Smooth muscle cell (in vitro differentiated cells): ENCODE results near the gene FAM163A. TPM values are rescaled to one million over a fixed set of nuclear protein-coding genes. Genes with fewer than 3 reads are reported as not detected.

ENCODE experiments used
- DNase-seq: peaks from one replicate; lab custom pipeline; 2025; ENCODE audit not compliant: unreplicated experiment; lab: John Stamatoyannopoulos, UW
- H2AFZ ChIP-seq: fragments of 200-600 bp; sonication (generic); 2 replicates; pipeline ENCODE4 v1.6.0; 2016; ENCODE audit warnings: antibody characterized with exemption, low read depth, mild to moderate bottlenecking
- H3F3A ChIP-seq: fragments of 200-600 bp; sonication (generic); 2 replicates; pipeline ENCODE4 v1.6.0; 2017; ENCODE audit warnings: antibody characterized with exemption, low read depth
- H3K27ac ChIP-seq: fragments of 200-600 bp; sonication (generic); 2 replicates; pipeline ENCODE4 v1.5.1; 2016; ENCODE audit warnings: low read depth, mild to moderate bottlenecking
- H3K27me3 ChIP-seq: fragments of 200-600 bp; sonication (generic); 2 replicates; pipeline ENCODE4 v1.6.1; 2016; ENCODE audit warnings: low read depth, mild to moderate bottlenecking
- H3K36me3 ChIP-seq: fragments of 200-600 bp; sonication (generic); 2 replicates; pipeline ENCODE4 v1.5.1; 2016; ENCODE audit warnings: low read depth
- H3K4me1 ChIP-seq: fragments of 200-600 bp; sonication (generic); 2 replicates; pipeline ENCODE4 v1.5.1; 2016; ENCODE audit warnings: low read depth
- H3K4me2 ChIP-seq: fragments of 200-600 bp; sonication (generic); 2 replicates; pipeline ENCODE4 v1.6.0; 2016; ENCODE audit warnings: mild to moderate bottlenecking
- H3K4me3 ChIP-seq: fragments of 200-600 bp; sonication (generic); 2 replicates; pipeline ENCODE4 v1.5.1; 2016; ENCODE audit warnings: mild to moderate bottlenecking
- H3K79me2 ChIP-seq: fragments of 200-600 bp; sonication (generic); 2 replicates; pipeline ENCODE4 v1.6.0; 2016; ENCODE audit warnings: low read depth, mild to moderate bottlenecking
- H3K9ac ChIP-seq: fragments of 200-600 bp; sonication (generic); 2 replicates; pipeline ENCODE4 v1.6.0; 2016; ENCODE audit warnings: low read depth
- H3K9me3 ChIP-seq: fragments of 200-600 bp; sonication (generic); replicated peaks from 2 replicates; pipeline ENCODE4 v1.5.1; 2016; ENCODE audit warnings: low read depth
- H4K20me1 ChIP-seq: fragments of 200-600 bp; sonication (generic); 2 replicates; pipeline ENCODE4 v1.6.0; 2016; ENCODE audit warnings: low read depth
- WGBS: methylation state at CpG from one replicate; pipeline ENCODE4 v1.1.7; 2016; ENCODE audit warnings: low lambda C conversion rate; 5-methylcytosine and 5-hydroxymethylcytosine counted together
- polyA plus RNA-seq: library from polyadenylated mRNA; unstranded; fragments of >200 nt; fragmentation: Nextera tagmentation; extraction: Ambion mirVana; gene quantifications from 2 replicates; pipeline ENCODE4 v1.2.1, GENCODE V29; 2016
- total RNA-seq: library from RNA; depleted of rRNA; stranded (reverse); fragments of >200 nt; gene quantifications from 2 replicates; pipeline ENCODE4 v1.2.3, GENCODE V29; 2014
- TF ChIP-seq, protein P1 (sequence below): fragments of 200-600 bp; sonication (generic); IDR thresholded peaks from 2 replicates; pipeline ENCODE4 v1.5.1; 2017; ENCODE audit warnings: borderline replicate concordance, mild to moderate bottlenecking, antibody characterized with exemption; ENCODE audit not compliant: insufficient read depth, poor library complexity, severe bottlenecking

The FAM163A gene
- total and polyA plus RNA-seq, 2 experiments from 2014 or later, result not detected

DNA sequence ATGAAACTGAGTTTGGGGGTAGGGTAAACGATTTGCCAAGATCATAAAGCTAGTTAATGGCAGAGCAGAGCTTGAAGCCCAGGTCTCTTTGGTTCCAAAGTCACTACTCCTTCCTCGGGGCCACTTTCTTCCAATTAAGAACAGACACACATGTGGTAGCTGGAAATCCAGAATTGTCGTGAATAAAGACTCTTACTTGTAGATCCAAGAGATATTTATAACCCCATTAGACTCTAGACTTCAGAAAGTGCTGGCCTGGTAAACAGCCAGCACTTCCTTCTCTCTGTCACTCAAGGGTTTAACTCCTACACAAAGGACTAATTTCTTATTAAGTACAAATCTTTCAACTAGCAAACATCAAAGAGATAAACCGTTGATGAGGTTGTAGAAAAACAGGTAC, 2.7 kb downstream of the FAM163A start:
- Histone ChIP-seq H3K27ac (no peak overlapping the region), H3K4me3 (no peak overlapping the region), H3K9me3 (no peaks in the 10 kb centered on the region), H3K27me3 (peaks cover 88% of the 10 kb centered on the region), H2AFZ (no peak overlapping the region), H3K36me3 (no peaks in the 10 kb centered on the region), H3K4me2 (no peak overlapping the region), H4K20me1 (no peaks in the 10 kb centered on the region), H3F3A (no peaks in the 10 kb centered on the region), H3K9ac (no peak overlapping the region), H3K4me1 (peaks cover 19% of the 10 kb centered on the region), H3K79me2 (no peaks in the 10 kb centered on the region)
- 68% methylated on average over 4 of the region's 4 CpGs for WGBS
- no peak for DNase-seq
- TF ChIP-seq, protein P1, sequence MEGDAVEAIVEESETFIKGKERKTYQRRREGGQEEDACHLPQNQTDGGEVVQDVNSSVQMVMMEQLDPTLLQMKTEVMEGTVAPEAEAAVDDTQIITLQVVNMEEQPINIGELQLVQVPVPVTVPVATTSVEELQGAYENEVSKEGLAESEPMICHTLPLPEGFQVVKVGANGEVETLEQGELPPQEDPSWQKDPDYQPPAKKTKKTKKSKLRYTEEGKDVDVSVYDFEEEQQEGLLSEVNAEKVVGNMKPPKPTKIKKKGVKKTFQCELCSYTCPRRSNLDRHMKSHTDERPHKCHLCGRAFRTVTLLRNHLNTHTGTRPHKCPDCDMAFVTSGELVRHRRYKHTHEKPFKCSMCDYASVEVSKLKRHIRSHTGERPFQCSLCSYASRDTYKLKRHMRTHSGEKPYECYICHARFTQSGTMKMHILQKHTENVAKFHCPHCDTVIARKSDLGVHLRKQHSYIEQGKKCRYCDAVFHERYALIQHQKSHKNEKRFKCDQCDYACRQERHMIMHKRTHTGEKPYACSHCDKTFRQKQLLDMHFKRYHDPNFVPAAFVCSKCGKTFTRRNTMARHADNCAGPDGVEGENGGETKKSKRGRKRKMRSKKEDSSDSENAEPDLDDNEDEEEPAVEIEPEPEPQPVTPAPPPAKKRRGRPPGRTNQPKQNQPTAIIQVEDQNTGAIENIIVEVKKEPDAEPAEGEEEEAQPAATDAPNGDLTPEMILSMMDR, result no peak

DNA sequence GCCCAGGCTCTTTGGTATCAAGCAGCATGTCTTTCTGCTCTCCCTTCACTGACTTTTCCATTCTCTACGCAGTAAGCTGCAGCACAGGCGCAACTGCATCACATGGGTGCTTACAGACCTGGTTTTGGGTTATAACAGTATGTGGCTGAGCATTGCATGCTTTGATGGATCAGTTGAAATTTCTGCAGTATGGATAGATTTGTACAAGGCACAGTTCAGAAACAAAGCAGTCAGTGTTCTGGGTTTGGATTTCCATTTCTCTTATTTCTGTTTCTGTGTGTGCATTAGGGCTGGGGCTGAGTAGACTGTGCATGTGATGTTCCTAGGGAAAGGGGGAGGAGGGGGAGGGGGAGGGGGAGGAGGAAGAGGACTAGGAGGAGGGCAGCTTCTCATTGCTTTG, 4.5 kb downstream of the FAM163A start:
- no peaks in the 10 kb centered on the region for H3K36me3 ChIP-seq
- peaks cover 69% of the 10 kb centered on the region for H3K27me3 ChIP-seq
- no peak for DNase-seq
- no peak overlapping the region for H2AFZ ChIP-seq
- WGBS, result 82% methylated on average over 2 of the region's 2 CpGs
- H4K20me1 ChIP-seq, result no peaks in the 10 kb centered on the region
- no peak overlapping the region for H3K9ac ChIP-seq
- no peaks in the 10 kb centered on the region for H3F3A ChIP-seq
- no peak overlapping the region for H3K4me2 ChIP-seq
- no peak overlapping the region for H3K27ac ChIP-seq
- H3K79me2 ChIP-seq, result no peaks in the 10 kb centered on the region
- TF ChIP-seq, protein P1, result no peak
- no peak overlapping the region for H3K4me3 ChIP-seq
- peaks cover 19% of the 10 kb centered on the region for H3K4me1 ChIP-seq
- H3K9me3 ChIP-seq, result no peaks in the 10 kb centered on the region

DNA sequence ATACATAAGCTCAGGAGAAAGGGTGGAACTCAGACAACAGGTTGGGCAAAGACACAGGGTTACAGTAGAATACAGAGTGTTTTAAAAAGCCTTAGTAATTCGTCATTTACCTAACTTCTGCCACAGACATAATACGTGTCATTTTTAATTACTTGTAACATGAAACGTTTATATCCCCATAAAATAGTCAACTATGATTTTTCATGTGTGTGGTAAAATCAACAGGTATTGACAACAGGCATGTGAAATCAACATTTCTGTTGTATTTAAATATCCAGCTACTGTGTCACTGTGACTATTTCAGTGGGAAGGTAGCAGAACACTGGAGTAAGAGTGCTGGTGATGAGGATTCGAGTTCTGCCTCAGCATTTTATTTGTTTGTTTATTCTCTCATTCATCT, 5.7 kb downstream of the FAM163A start:
- Histone ChIP-seq H3K4me2 (no peak overlapping the region), H3K4me1 (peaks cover 8% of the 10 kb centered on the region), H3F3A (no peaks in the 10 kb centered on the region), H3K79me2 (no peaks in the 10 kb centered on the region), H2AFZ (no peak overlapping the region), H3K9ac (no peak overlapping the region), H3K27ac (no peak overlapping the region), H4K20me1 (no peaks in the 10 kb centered on the region), H3K36me3 (no peaks in the 10 kb centered on the region), H3K27me3 (peaks cover 58% of the 10 kb centered on the region), H3K9me3 (no peaks in the 10 kb centered on the region), H3K4me3 (no peak overlapping the region)
- WGBS, result 88% methylated on average over 4 of the region's 4 CpGs
- no peak for DNase-seq
- TF ChIP-seq, protein P1, result no peak

- H3K27me3 ChIP-seq, result peaks cover 39% of the 10 kb centered on the region
- no peaks in the 10 kb centered on the region for H3K79me2 ChIP-seq
- H3K9ac ChIP-seq, result no peak overlapping the region
- H3F3A ChIP-seq, result no peaks in the 10 kb centered on the region
- no peak overlapping the region for H3K4me3 ChIP-seq
- no peaks in the 10 kb centered on the region for H3K4me1 ChIP-seq
- H4K20me1 ChIP-seq, result peaks cover 4% of the 10 kb centered on the region
- 30% methylated on average over 1 of the region's 1 CpG for WGBS
- H3K27ac ChIP-seq, result no peak overlapping the region
- DNase-seq, result no peak
- H2AFZ ChIP-seq, result no peak overlapping the region
- TF ChIP-seq, protein P1, result no peak
- H3K36me3 ChIP-seq, result no peaks in the 10 kb centered on the region
- H3K9me3 ChIP-seq, result no peaks in the 10 kb centered on the region
- no peak overlapping the region for H3K4me2 ChIP-seq
Measured at GRCh38 chr1:179750630-179751029, 7.5 kb downstream of the FAM163A start.
